Measurements from ENCODE around the gene BTRC. TPM values are rescaled to one million over a fixed set of nuclear protein-coding genes. Genes with fewer than 3 reads are reported as not detected.
A peak's percentile ranks its signal among the peaks of the same experiment; 100 is the strongest.

Gene BTRC
- total RNA-seq, 1 donor: 17.3 TPM

DNA sequence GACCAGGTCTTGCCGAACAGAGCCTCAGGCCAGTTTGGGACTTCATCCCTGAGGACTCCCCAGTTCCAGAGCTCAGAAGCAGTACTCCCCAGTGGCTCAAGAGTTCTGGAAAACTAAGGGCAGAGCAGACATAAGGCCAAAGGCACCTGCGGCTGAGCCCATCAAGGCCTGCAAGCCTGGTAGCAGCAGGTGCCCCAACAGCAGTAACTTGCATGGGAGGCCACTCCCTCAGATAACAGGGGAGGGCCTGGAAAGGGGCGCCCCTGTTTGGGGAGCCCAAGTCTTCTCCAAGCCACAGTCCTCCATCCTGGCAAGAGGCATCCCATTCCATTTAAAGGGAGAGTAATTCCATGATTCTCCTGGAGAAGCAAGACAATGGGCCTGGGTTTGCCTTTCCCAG lies 221.1 kb downstream of the BTRC start:
- no peak for DNase-seq (ENCODE audit: low read depth)
- TF ChIP-seq, protein P1, sequence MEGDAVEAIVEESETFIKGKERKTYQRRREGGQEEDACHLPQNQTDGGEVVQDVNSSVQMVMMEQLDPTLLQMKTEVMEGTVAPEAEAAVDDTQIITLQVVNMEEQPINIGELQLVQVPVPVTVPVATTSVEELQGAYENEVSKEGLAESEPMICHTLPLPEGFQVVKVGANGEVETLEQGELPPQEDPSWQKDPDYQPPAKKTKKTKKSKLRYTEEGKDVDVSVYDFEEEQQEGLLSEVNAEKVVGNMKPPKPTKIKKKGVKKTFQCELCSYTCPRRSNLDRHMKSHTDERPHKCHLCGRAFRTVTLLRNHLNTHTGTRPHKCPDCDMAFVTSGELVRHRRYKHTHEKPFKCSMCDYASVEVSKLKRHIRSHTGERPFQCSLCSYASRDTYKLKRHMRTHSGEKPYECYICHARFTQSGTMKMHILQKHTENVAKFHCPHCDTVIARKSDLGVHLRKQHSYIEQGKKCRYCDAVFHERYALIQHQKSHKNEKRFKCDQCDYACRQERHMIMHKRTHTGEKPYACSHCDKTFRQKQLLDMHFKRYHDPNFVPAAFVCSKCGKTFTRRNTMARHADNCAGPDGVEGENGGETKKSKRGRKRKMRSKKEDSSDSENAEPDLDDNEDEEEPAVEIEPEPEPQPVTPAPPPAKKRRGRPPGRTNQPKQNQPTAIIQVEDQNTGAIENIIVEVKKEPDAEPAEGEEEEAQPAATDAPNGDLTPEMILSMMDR (IDR thresholded peaks at IDR 0.05; ENCODE audit: insufficient read depth, low read depth, low read length): no peak
- no peak overlapping the region for H3K4me3 ChIP-seq (ENCODE audit: low read depth, low read length)

DNA sequence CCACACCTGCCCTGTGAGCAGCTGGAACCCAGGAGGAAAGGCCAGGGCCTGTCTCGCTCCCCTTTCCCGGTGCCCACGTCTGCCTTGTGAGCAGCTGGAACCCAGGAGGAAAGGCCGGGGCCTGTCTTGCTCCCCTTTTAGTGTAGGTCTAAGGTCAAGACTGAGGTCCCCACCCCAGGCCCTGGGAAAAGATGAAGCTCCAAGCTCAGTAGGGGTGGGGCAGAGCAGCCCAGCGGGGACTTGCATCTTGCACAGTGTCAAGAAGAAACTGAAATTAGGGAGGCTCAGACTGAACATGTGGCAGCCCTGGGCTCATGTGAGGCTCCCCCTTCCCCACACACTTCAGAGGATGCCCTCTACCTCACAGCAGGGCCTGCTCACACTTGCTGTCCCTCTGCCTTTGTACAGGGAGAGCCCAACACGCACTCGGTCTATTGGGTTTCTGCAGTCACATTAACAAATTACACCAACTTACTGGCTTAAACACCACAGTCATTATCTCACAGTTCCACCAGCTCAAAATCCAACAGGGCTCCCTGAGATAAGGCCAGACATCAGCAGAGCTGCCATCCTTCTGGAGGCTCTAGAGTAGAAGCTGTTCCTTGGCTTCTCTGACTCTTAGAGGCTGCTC lies 221.7 kb downstream of the BTRC start:
- no peak overlapping the region for H3K4me3 ChIP-seq (ENCODE audit: low read depth, low read length)
- TF ChIP-seq, protein P1 (IDR thresholded peaks at IDR 0.05; ENCODE audit: insufficient read depth, low read depth, low read length): no peak
- no peak for DNase-seq (ENCODE audit: low read depth)

DNA sequence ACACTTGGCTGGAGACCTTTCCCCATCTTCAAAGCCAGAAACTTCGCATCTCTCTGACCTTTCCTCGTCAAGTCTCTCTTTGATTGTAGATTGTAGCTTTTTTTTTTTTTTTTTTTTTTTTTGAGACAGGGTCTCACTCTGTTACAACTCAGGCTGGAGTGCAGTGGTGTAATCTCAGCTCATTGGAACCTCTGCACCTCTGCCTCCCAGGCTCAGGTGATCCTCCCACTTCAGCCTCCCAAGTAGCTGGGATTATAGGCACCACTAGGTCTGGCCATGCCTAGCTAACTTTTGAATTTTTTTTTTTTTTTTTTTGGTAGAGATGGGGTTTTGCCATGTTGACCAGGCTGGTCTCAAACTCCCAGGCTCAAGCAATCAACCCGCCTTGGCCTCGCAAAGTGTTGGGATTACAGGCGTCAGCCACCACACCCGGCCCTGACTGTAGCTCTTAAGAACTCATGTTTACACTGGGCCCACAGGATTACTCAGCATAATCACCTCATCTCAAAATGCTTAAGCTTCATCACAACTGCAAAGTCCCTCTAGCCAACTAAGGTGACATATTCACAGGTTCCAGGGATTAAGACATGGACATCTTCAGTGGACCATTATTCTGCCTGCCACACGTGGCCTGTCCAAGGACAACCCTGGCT lies 222.4 kb downstream of the BTRC start:
- DNase-seq (ENCODE audit: low read depth): peak; percentile 23

DNA sequence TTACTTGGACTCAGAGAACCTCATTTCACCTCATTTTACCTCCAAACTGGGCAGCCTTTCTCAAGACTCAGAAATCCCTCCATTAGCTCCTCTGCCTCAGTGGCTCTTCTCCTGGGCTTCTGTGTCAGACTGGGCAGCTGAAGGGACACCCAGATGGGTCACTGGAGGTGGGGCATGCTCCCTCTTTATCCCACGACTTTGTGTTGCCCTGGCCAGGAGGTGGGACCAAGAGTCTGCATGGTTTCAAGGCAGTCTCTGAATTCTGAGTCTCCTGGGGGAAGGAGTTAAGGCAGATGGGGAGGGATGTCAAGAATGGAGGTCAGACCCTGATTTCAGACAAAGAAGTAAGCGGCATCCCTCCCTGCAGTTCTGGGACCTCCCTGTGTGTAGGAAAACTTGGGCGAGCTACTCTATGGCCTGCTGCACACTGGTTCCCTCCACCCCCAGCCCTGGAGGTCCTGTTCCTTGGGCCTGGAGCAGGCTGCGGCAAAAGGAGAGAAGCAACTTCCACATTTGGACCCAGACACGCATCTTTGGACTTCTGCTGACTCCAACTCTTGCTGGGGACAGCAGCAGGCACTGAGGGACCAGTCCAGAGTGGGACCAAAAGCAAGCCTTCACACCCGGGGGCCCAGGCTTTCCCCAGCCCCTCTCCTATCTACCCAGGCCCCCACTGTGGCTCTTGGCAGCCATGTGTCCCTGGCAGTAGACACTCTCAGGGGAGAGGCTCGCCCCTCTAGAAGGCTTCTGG lies 223.3 kb downstream of the BTRC start:
- TF ChIP-seq, protein P1 (IDR thresholded peaks at IDR 0.05; ENCODE audit: insufficient read depth, low read depth, low read length): no peak
- H3K4me3 ChIP-seq (ENCODE audit: low read depth, low read length): no peak overlapping the region
- no peak for DNase-seq (ENCODE audit: low read depth)

More for the DNA sequence above, 222.4 kb downstream of the BTRC start:
- no peak overlapping the region for H3K4me3 ChIP-seq (ENCODE audit: low read depth, low read length)
- TF ChIP-seq, protein P1 (IDR thresholded peaks at IDR 0.05; ENCODE audit: insufficient read depth, low read depth, low read length): no peak

DNA sequence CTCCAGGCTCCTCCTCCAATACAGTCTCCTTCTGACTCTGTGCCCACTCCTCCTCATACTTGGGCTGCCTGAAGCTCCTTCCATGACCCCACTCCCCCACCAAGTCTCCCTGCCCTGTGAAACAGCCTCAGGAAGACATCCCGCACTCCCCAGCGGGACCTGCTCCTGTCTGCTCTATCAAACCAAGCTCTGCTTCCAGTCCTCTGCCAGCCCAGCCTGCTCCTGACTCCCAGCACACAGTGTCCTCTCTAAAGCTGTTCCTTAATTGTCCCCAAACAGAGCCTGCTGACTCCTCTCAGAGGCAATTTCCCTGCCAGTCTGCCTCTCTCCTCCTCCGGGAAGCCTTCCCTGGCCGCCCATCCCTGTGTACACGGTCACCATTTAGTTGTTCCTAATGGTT lies 224.2 kb downstream of the BTRC start:
- TF ChIP-seq, protein P1 (IDR thresholded peaks at IDR 0.05; ENCODE audit: insufficient read depth, low read depth, low read length): no peak

DNA sequence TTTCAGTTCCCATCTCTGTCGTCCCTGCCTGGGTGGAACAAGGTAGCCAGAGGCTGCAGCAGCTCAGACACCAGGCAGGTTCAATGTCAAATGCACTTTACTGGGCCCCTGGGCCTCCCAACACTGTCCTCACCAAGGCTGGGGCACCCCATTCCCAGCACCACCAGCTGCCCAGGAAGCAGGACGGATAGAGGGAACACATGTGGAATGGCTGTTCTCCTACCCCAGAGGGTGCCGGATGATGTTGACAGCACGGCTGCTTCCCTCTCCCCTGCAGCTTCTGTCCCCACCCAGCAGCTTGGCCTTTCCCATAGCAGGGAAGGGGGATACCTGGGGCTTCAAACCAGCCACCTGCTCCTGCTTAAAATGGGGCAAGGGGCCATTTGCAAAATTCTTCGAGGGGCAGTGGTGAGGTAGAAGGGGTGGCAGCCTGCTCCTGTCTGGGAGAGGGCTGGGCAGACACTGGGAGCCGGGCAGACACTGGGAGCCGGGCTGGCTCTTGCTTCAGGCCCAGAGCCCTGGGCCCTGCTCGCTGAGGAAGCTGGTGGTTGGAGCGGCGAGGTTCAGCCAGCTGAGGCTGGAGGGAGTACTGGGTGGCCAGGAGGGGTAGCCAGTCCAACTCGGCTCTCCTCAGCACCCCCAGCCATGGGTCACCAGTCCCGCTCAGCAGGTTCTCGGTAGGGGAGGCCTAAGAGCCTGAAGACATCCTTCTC lies 225.0 kb downstream of the BTRC start:
- no peak for DNase-seq (ENCODE audit: low read depth)
- no peak overlapping the region for H3K4me3 ChIP-seq (ENCODE audit: low read depth, low read length)
- TF ChIP-seq, protein P1 (IDR thresholded peaks at IDR 0.05; ENCODE audit: insufficient read depth, low read depth, low read length): no peak

More for the DNA sequence above, 224.2 kb downstream of the BTRC start:
- H3K4me3 ChIP-seq (ENCODE audit: low read depth, low read length): no peak overlapping the region
- DNase-seq (ENCODE audit: low read depth): no peak
